ENCODE measurements around the gene PSMB10.
"Not testable (repeated sequence)": the region's sequence is repeated elsewhere in the genome, so short reads cannot be mapped to it uniquely, and the experiment has no call there.

PSMB10 gene

GRCh38 chr16:67936124-67936879, at the start of gene PSMB10:
Gene PSMB10 (minus strand): TSS chr16:67936850. CDS start chr16:67936749, 101 bp downstream.
- in situ Hi-C loops (cut with HindIII; ENCODE audit: low sequenced_read_pairs): no loop called here

- in situ Hi-C loops (cut with HindIII; ENCODE audit: low sequenced_read_pairs): no loop called here
These were observed 45.5 kb upstream of the PSMB10 start for GRCh38 chr16:67982011-67982696.

- in situ Hi-C loops (cut with HindIII; ENCODE audit: low sequenced_read_pairs): loop anchor here (5.0 kb wide), 1 partner anchor 92 kb away; no protein-coding TSS in a partner anchor
These were observed 43.5 kb upstream of the PSMB10 start, which contains the start of gene DPEP3 for GRCh38 chr16:67979955-67980678. Gene DPEP3 (minus strand): TSS chr16:67980499. CDS start chr16:67980380, 119 bp downstream.

- in situ Hi-C loops (cut with HindIII; ENCODE audit: low sequenced_read_pairs): loop anchor here (5.0 kb wide), 1 partner anchor 95 kb away; no protein-coding TSS in a partner anchor
These were observed 41.0 kb upstream of the PSMB10 start for GRCh38 chr16:67977469-67978227.

- in situ Hi-C loops (cut with HindIII; ENCODE audit: low sequenced_read_pairs): loop anchor here (5.0 kb wide), 1 partner anchor 95 kb away; no protein-coding TSS in a partner anchor
These were observed 40.4 kb upstream of the PSMB10 start for GRCh38 chr16:67977005-67977404.

- in situ Hi-C loops (cut with HindIII; ENCODE audit: low sequenced_read_pairs): loop anchor here (5.0 kb wide), 1 partner anchor 96 kb away; no protein-coding TSS in a partner anchor
These were observed 39.6 kb upstream of the PSMB10 start for GRCh38 chr16:67976205-67976604.

GRCh38 chr16:67975321-67976105, 38.9 kb upstream of the PSMB10 start:
- in situ Hi-C loops (cut with HindIII; ENCODE audit: low sequenced_read_pairs): loop anchor here (5.0 kb wide), 1 partner anchor 97 kb away; no protein-coding TSS in a partner anchor

- in situ Hi-C loops (cut with HindIII; ENCODE audit: low sequenced_read_pairs): not testable (repeated sequence)
These were observed 35.6 kb upstream of the PSMB10 start for GRCh38 chr16:67972285-67972684.

GRCh38 chr16:67971111-67971510, 34.5 kb upstream of the PSMB10 start:
- in situ Hi-C loops (cut with HindIII; ENCODE audit: low sequenced_read_pairs): no loop called here

GRCh38 chr16:67969254-67970039, 32.8 kb upstream of the PSMB10 start:
- in situ Hi-C loops (cut with HindIII; ENCODE audit: low sequenced_read_pairs): no loop called here

GRCh38 chr16:67968400-67969253, 32.0 kb upstream of the PSMB10 start, which contains the start of gene SLC12A4:
Gene SLC12A4 (minus strand): TSS chr16:67968637. CDS start chr16:67968553, 84 bp downstream.
- in situ Hi-C loops (cut with HindIII; ENCODE audit: low sequenced_read_pairs): no loop called here

- in situ Hi-C loops (cut with HindIII; ENCODE audit: low sequenced_read_pairs): no loop called here
These were observed 31.3 kb upstream of the PSMB10 start for GRCh38 chr16:67967958-67968399.

- in situ Hi-C loops (cut with HindIII; ENCODE audit: low sequenced_read_pairs): no loop called here
These were observed 30.7 kb upstream of the PSMB10 start for GRCh38 chr16:67967183-67967957.

GRCh38 chr16:67966549-67967182, 30.0 kb upstream of the PSMB10 start:
- in situ Hi-C loops (cut with HindIII; ENCODE audit: low sequenced_read_pairs): no loop called here

GRCh38 chr16:67965668-67966548, 29.3 kb upstream of the PSMB10 start:
- in situ Hi-C loops (cut with HindIII; ENCODE audit: low sequenced_read_pairs): no loop called here
